Neutrophil (primary cell): ENCODE results near the gene CD93.

Experiments used
- H3K27ac ChIP-seq: fragments of 200-600 bp; sonication (generic); 2 replicates; pipeline ENCODE4 v1.5.1; 2016; ENCODE audit warnings: mild to moderate bottlenecking, moderate library complexity
- H3K27me3 ChIP-seq: fragments of 200-600 bp; sonication (generic); 2 replicates; pipeline ENCODE4 v1.6.0; 2016; ENCODE audit warnings: mild to moderate bottlenecking
- H3K36me3 ChIP-seq: fragments of 200-600 bp; sonication (generic); 2 replicates; pipeline ENCODE4 v1.5.1; 2017
- H3K4me1 ChIP-seq, 2 experiments: fragments of 200-600 bp in 1 of 2; sonication (generic) in 1 of 2; 1 replicate in 1 of 2; 2 replicates in 1 of 2; pipeline versions ENCODE4 v1.5.1 to v1.6.1; 2013 to 2016; ENCODE audit warnings: low read depth in 1 of 2, low read length in 1 of 2, mild to moderate bottlenecking in 1 of 2, moderate library complexity in 1 of 2; ENCODE audit not compliant: control insufficient read depth in 1 of 2, insufficient read depth in 1 of 2
- H3K4me3 ChIP-seq, 2 experiments: fragments of 200-600 bp in 1 of 2; sonication (generic) in 1 of 2; 1 replicate in 1 of 2; 2 replicates in 1 of 2; pipeline ENCODE4 v1.5.1; 2013 to 2016; ENCODE audit warnings: low read depth in 1 of 2, low read length in 1 of 2, mild to moderate bottlenecking in 1 of 2, moderate library complexity in 1 of 2
- H3K9me3 ChIP-seq: fragments of 200-600 bp; sonication (generic); 2 replicates; pipeline ENCODE4 v1.5.1; 2016
- CTCF ChIP-seq: fragments of 200-600 bp; sonication (generic); IDR thresholded peaks from 2 replicates; pipeline ENCODE4 v1.5.1; 2016; ENCODE audit warnings: antibody characterized with exemption

CD93 gene

GRCh38 chr20:23086056-23086566 is at the start of gene CD93:
Gene CD93, minus strand, starts transcription at chr20:23086324. Its CDS starts 132 bp downstream, at chr20:23086192.
- Histone ChIP-seq H3K27me3 (no peaks in the 10 kb centered on the region), H3K9me3 (no peaks in the 10 kb centered on the region), H3K27ac (peak within 1 kb of the TSS; percentile 99), H3K4me3 (peak within 1 kb of the TSS; percentile 85 to 90), H3K36me3 (peaks cover 19% of the 10 kb centered on the region), H3K4me1 (peaks cover 58 to 65% of the 10 kb centered on the region in 2 experiments)
- TF ChIP-seq CTCF = peak; percentile 19

GRCh38 chr20:23133560-23133998 is 47.5 kb upstream of the CD93 start:
- Histone ChIP-seq H3K4me1 (peaks cover 51 to 73% of the 10 kb centered on the region in 2 experiments), H3K9me3 (no peaks in the 10 kb centered on the region), H3K4me3 (no peak overlapping the region), H3K27ac (no peak overlapping the region), H3K27me3 (no peaks in the 10 kb centered on the region), H3K36me3 (no peaks in the 10 kb centered on the region)
- no peak for TF ChIP-seq CTCF

- no peaks in the 10 kb centered on the region for H3K36me3 ChIP-seq
- TF ChIP-seq CTCF = no peak
- H3K4me3 ChIP-seq = no peak overlapping the region
- H3K9me3 ChIP-seq = no peaks in the 10 kb centered on the region
- peaks cover 51 to 73% of the 10 kb centered on the region in 2 experiments for H3K4me1 ChIP-seq
- peak overlapping the region; percentile 60 for H3K27ac ChIP-seq
- no peaks in the 10 kb centered on the region for H3K27me3 ChIP-seq
Measured at GRCh38 chr20:23132930-23133559, 46.9 kb upstream of the CD93 start.

GRCh38 chr20:23132293-23132929 is 46.3 kb upstream of the CD93 start:
- peak overlapping the region; percentile 60 for H3K27ac ChIP-seq
- TF ChIP-seq CTCF = no peak

GRCh38 chr20:23131766-23132165 is 45.6 kb upstream of the CD93 start:
- Histone ChIP-seq H3K4me3 (no peak overlapping the region), H3K27me3 (no peaks in the 10 kb centered on the region), H3K36me3 (no peaks in the 10 kb centered on the region), H3K9me3 (no peaks in the 10 kb centered on the region), H3K27ac (peak overlapping the region; percentile 60), H3K4me1 (peaks cover 51 to 73% of the 10 kb centered on the region in 2 experiments)
- no peak for TF ChIP-seq CTCF

More at GRCh38 chr20:23132293-23132929, 46.3 kb upstream of the CD93 start:
- Histone ChIP-seq H3K9me3 (no peaks in the 10 kb centered on the region), H3K27me3 (no peaks in the 10 kb centered on the region), H3K4me1 (peaks cover 51 to 73% of the 10 kb centered on the region in 2 experiments), H3K36me3 (no peaks in the 10 kb centered on the region), H3K4me3 (no peak overlapping the region)
